Sigmoid colon (tissue), 4 donors: ENCODE data around the gene CUX1.
A peak's percentile ranks its signal among the peaks of the same experiment; 100 is the strongest.

Source experiments
- POLR2AphosphoS5 ChIP-seq, 4 donors: sonication (generic); formaldehyde crosslinking; IDR thresholded peaks; one replicate each; pipeline ENCODE4 v1.6.1; 2017; ENCODE audit warnings: antibody characterized with exemption in 4 of 4
- TF ChIP-seq, protein P1 (sequence below), 4 experiments: fragments of 450-650 bp in 3 of 4; fragments of 200-600 bp in 1 of 4; IDR thresholded peaks; one replicate each; pipeline ENCODE4 v1.5.1; 2016 to 2019; ENCODE audit warnings: antibody characterized with exemption in 4 of 4, mild to moderate bottlenecking in 3 of 4, moderate library complexity in 2 of 4

DNA sequence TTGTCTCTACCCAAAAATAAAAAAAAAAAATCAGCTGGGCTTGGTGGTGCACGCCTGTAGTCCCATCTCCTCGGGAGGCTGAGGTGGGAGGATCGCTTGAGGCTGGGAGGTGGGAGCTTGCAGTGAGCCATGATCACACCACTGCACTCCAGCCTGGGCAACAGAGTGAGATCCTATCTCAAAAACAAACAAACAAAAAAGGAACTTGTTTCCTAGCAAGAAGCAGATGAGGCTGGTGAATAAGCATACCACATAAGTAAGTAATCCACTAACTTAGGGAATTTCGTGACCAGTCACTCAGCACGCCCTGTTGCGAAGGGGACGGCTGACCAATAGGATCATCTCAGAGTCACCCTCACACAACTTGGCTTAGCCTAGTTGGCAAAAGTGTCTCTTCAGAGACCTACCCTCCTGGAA is 64.6 kb downstream of the CUX1 start:
- TF ChIP-seq, protein P1, sequence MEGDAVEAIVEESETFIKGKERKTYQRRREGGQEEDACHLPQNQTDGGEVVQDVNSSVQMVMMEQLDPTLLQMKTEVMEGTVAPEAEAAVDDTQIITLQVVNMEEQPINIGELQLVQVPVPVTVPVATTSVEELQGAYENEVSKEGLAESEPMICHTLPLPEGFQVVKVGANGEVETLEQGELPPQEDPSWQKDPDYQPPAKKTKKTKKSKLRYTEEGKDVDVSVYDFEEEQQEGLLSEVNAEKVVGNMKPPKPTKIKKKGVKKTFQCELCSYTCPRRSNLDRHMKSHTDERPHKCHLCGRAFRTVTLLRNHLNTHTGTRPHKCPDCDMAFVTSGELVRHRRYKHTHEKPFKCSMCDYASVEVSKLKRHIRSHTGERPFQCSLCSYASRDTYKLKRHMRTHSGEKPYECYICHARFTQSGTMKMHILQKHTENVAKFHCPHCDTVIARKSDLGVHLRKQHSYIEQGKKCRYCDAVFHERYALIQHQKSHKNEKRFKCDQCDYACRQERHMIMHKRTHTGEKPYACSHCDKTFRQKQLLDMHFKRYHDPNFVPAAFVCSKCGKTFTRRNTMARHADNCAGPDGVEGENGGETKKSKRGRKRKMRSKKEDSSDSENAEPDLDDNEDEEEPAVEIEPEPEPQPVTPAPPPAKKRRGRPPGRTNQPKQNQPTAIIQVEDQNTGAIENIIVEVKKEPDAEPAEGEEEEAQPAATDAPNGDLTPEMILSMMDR (IDR thresholded peaks at IDR 0.05), result no peak
- TF ChIP-seq POLR2AphosphoS5 (IDR thresholded peaks at IDR 0.05), result peak in 1 of 4 donors; percentile 11
